HepG2 (cell line): ENCODE data around the gene SUB1. TPM values are rescaled to one million over a fixed set of nuclear protein-coding genes. Genes with fewer than 3 reads are reported as not detected.

Experiments used
- ATAC-seq: fragments of 200-7000 bp; cut with Tn5 transposase; 3 replicates; pipeline ENCODE4 v1.9.1; 2020; ENCODE audit warnings: mild to moderate bottlenecking, moderate library complexity
- BruUV-seq: library from RNA; stranded (reverse); fragments of 400-500 nt; replicated peaks from 2 replicates; lab custom pipeline; 2021; lab: Mats Ljungman, UMichigan
- CTCF ChIA-PET: fragments of 300-600 bp; formaldehyde crosslinking; extraction: SDS; loops from one replicate; lab custom pipeline; 2021; ENCODE audit warnings: low total read pairs, inconsistent platforms, low intra/inter-chr PET ratio; lab: Yijun Ruan, JAX
- POLR2A ChIA-PET: fragments of 350-600 bp; sonication (Branson Sonifier 250); formaldehyde crosslinking; loops from one replicate; lab custom pipeline; 2020; ENCODE audit warnings: antibody characterized with exemption, inconsistent platforms; lab: Yijun Ruan, JAX
- DNase-seq: peaks from one replicate; pipeline ENCODE4 v3.0.0-alpha.2; 2015; ENCODE audit warnings: low spot score
- FAIRE-seq: peaks from 3 replicates; lab custom pipeline; 2011; peaks lifted over from hg19 to GRCh38; lab: Jason Lieb, UNC
- H2AFZ ChIP-seq: one replicate; pipeline ENCODE4 v1.6.1; 2011; ENCODE audit warnings: low read length, inconsistent platforms
- H3K27ac ChIP-seq: fragments of 300-600 bp; 3 replicates; pipeline ENCODE4 v1.8.0; 2011; ENCODE audit warnings: mixed run types, mild to moderate bottlenecking, mixed read lengths, low read length, inconsistent platforms; ENCODE audit not compliant: insufficient read depth; ENCODE audit errors: extremely low read length
- H3K27me3 ChIP-seq, 2 experiments: fragments of 200-600 bp in 1 of 2; 2 replicates in 1 of 2; 3 replicates in 1 of 2; pipeline versions ENCODE4 v1.6.0 to v1.8.0; 2011; ENCODE audit warnings: low read length in 2 of 2, mild to moderate bottlenecking in 2 of 2, moderate library complexity in 2 of 2, inconsistent platforms in 1 of 2; ENCODE audit not compliant: insufficient read depth in 2 of 2, control insufficient read depth in 1 of 2
- H3K36me3 ChIP-seq, 2 experiments: fragments of 200-600 bp in 1 of 2; replicated peaks in 1 of 2; 2 replicates in 1 of 2; 3 replicates in 1 of 2; pipeline versions ENCODE4 v1.5.1 to v1.8.0; 2011; ENCODE audit warnings: low read length in 2 of 2, inconsistent platforms in 1 of 2; ENCODE audit not compliant: insufficient read depth in 2 of 2, control insufficient read depth in 1 of 2
- H3K4me1 ChIP-seq: 2 replicates; pipeline ENCODE4 v1.5.1; 2012; ENCODE audit warnings: low read length, inconsistent platforms; ENCODE audit not compliant: insufficient read depth
- H3K4me2 ChIP-seq: 2 replicates; pipeline ENCODE4 v1.6.0; 2011; ENCODE audit warnings: low read depth, low read length, inconsistent platforms
- H3K4me3 ChIP-seq, 3 experiments: fragments of 200-600 bp in 1 of 3; sonication (generic), shearing (Covaris generic) in 1 of 3; replicated peaks in 1 of 3; 2 replicates each; pipeline ENCODE4 v1.5.1; 2011 to 2016; ENCODE audit warnings: low read length in 3 of 3, inconsistent platforms in 2 of 3, low read depth in 2 of 3, mild to moderate bottlenecking in 2 of 3, control low read depth in 1 of 3, mixed read lengths in 1 of 3; ENCODE audit not compliant: insufficient read depth in 1 of 3
- H3K79me2 ChIP-seq: one replicate; pipeline ENCODE4 v1.6.1; 2011; ENCODE audit warnings: low read length, inconsistent platforms; ENCODE audit not compliant: insufficient read depth
- H3K9ac ChIP-seq: 2 replicates; pipeline ENCODE4 v1.6.0; 2011; ENCODE audit warnings: mild to moderate bottlenecking, low read depth, low read length, inconsistent platforms; ENCODE audit not compliant: insufficient read depth
- H3K9me3 ChIP-seq: 2 replicates; pipeline ENCODE4 v1.5.1; 2012; ENCODE audit warnings: mild to moderate bottlenecking, low read length
- H4K20me1 ChIP-seq: 2 replicates; pipeline ENCODE4 v1.6.0; 2011; ENCODE audit warnings: inconsistent platforms, mild to moderate bottlenecking, low read length, moderate library complexity; ENCODE audit not compliant: insufficient read depth
- BORCS8-MEF2B ChIP-seq: sonication (generic); formaldehyde crosslinking; IDR thresholded peaks from 2 replicates; pipeline ENCODE4 v1.8.0; 2022; ENCODE audit warnings: mild to moderate bottlenecking, missing genetic modification reagents
- FOXC1 ChIP-seq: sonication (generic); formaldehyde crosslinking; IDR thresholded peaks from 2 replicates; pipeline ENCODE4 v1.8.0; 2022; ENCODE audit warnings: mild to moderate bottlenecking, missing genetic modification reagents, borderline replicate concordance
- FOXP4 ChIP-seq: sonication (generic); formaldehyde crosslinking; IDR thresholded peaks from 2 replicates; pipeline ENCODE4 v1.4.0; 2020; ENCODE audit warnings: missing genetic modification reagents
- HOXA3 ChIP-seq: sonication (generic); formaldehyde crosslinking; IDR thresholded peaks from 2 replicates; pipeline ENCODE4 v1.5.0; 2020; ENCODE audit warnings: missing genetic modification reagents
- IRF9 ChIP-seq: sonication (generic); formaldehyde crosslinking; IDR thresholded peaks from 2 replicates; pipeline ENCODE4 v1.8.0; 2022; ENCODE audit warnings: missing genetic modification reagents, mild to moderate bottlenecking, borderline replicate concordance
- RARA ChIP-seq: IDR thresholded peaks from 2 replicates; pipeline ENCODE4 v1.6.1; 2016; ENCODE audit warnings: missing genetic modification reagents, missing compliant biosample characterization
- RFXAP ChIP-seq: sonication (generic); formaldehyde crosslinking; IDR thresholded peaks from 2 replicates; pipeline ENCODE4 v1.4.0; 2020; ENCODE audit warnings: missing genetic modification reagents, borderline replicate concordance
- SUZ12 ChIP-seq: fragments of 150-350 bp; IDR thresholded peaks from 2 replicates; pipeline ENCODE4 v1.6.1; 2014; ENCODE audit warnings: low read depth, low read length
- TFE3 ChIP-seq: IDR thresholded peaks from 2 replicates; pipeline ENCODE4 v1.6.1; 2016
- ZC3H4 ChIP-seq: sonication (generic); formaldehyde crosslinking; IDR thresholded peaks from 2 replicates; pipeline ENCODE4 v1.4.0; 2020; ENCODE audit warnings: missing genetic modification reagents, borderline replicate concordance
- ZNF101 ChIP-seq: sonication (generic); formaldehyde crosslinking; IDR thresholded peaks from 2 replicates; pipeline ENCODE4 v1.4.0; 2020; ENCODE audit warnings: mild to moderate bottlenecking, low read depth, missing genetic modification reagents, borderline replicate concordance
- ZNF160 ChIP-seq: sonication (generic); formaldehyde crosslinking; IDR thresholded peaks from 2 replicates; pipeline ENCODE4 v1.8.0; 2022; ENCODE audit warnings: mild to moderate bottlenecking, inconsistent platforms, missing genetic modification reagents
- ZNF18 ChIP-seq: sonication (generic); formaldehyde crosslinking; IDR thresholded peaks from 2 replicates; pipeline ENCODE4 v1.8.0; 2022; ENCODE audit warnings: mild to moderate bottlenecking, missing genetic modification reagents; ENCODE audit not compliant: insufficient replicate concordance
- ZNF574 ChIP-seq: sonication (generic); formaldehyde crosslinking; IDR thresholded peaks from 2 replicates; pipeline ENCODE4 v1.4.0; 2020; ENCODE audit warnings: missing genetic modification reagents
- ZNF605 ChIP-seq: sonication (generic); formaldehyde crosslinking; IDR thresholded peaks from 2 replicates; pipeline ENCODE4 v1.8.0; 2022; ENCODE audit warnings: mild to moderate bottlenecking, missing genetic modification reagents
- ZNF709 ChIP-seq: sonication (generic); formaldehyde crosslinking; IDR thresholded peaks from 2 replicates; pipeline ENCODE4 v1.5.0; 2020; ENCODE audit warnings: mild to moderate bottlenecking, missing genetic modification reagents
- WGBS: methylation state at CpG from one replicate; pipeline ENCODE4 v1.1.6; 2017; ENCODE audit warnings: low lambda C conversion rate; 5-methylcytosine and 5-hydroxymethylcytosine counted together
- in situ Hi-C: cut with HindIII; loops from 2 replicates; pipeline ENCODE4 v1.10.0; 2017; ENCODE audit warnings: low pct_unique_long_range_greater_than_20kb; ENCODE audit not compliant: extremely low pct_ligation_motif_present
- intact Hi-C: fragments of 100-400 bp; cut with micrococcal nuclease; formaldehyde crosslinking; loops from one replicate; pipeline ENCODE4 v1.10.0; 2022; ENCODE audit not compliant: unreplicated experiment
- polyA plus RNA-seq, 8 experiments: library from polyadenylated mRNA; depleted of rRNA in 3 of 8; stranded (reverse) in 7 of 8; unstranded in 1 of 8; fragments of >200 nt; fragmentation: Illumina TruSeq in 4 of 8; extraction: Trizol in 4 of 8; gene quantifications; 2 replicates each; pipeline versions ENCODE4 v1.2.1 to v1.2.3, GENCODE V29; 2011 to 2016; ENCODE audit warnings: low read depth in 4 of 8, missing spikeins in 1 of 8, mixed read lengths in 1 of 8; ENCODE audit not compliant: insufficient read depth in 1 of 8
- total RNA-seq, 5 experiments: library from RNA; depleted of rRNA; stranded (reverse); fragments of >200 nt; fragmentation: Illumina TruSeq; extraction: Trizol; gene quantifications; 2 replicates each; pipeline ENCODE4 v1.2.3, GENCODE V29; 2016; ENCODE audit warnings: low read depth in 1 of 5

SUB1 gene
- total and polyA plus RNA-seq, 2 of the 13 experiments (the other 11 are each of a cell fraction or from before 2014, with no cell fraction given), result 182 to 693 TPM

- CTCF ChIA-PET, result no interaction called here
- intact Hi-C loops, result loop anchor here (5.0 kb wide), 1 partner anchor 259 kb away; the partner anchor contains the start of gene MTMR12
- ATAC-seq (no peak), FAIRE-seq (no peak), DNase-seq (no peak)
- Histone ChIP-seq H3K9ac (no peak overlapping the region), H3K79me2 (no peaks in the 10 kb centered on the region), H3K27me3 (no peaks in the 10 kb centered on the region), H3K4me3 (no peak overlapping the region), H2AFZ (no peak overlapping the region), H3K4me2 (no peak overlapping the region), H3K4me1 (peaks cover 52% of the 10 kb centered on the region), H3K27ac (no peak overlapping the region), H4K20me1 (no peaks in the 10 kb centered on the region), H3K36me3 (no peaks in the 10 kb centered on the region; a peak in 2 of 5 replicates), H3K9me3 (peaks cover 9% of the 10 kb centered on the region; the same call in 1 of the 2 replicates)
- in situ Hi-C loops, result no loop called here
- no TSS peak for BruUV-seq
- POLR2A ChIA-PET, result interaction anchor here (0.6 kb wide), 1 partner anchor 14 kb away, joined by 3 read pairs; no protein-coding TSS in a partner anchor
- WGBS, result 67% methylated on average over 1 of the region's 1 CpG
- TF ChIP-seq HOXA3, result no peak
- no peak for TF ChIP-seq FOXP4 (CRISPR knock-in tag)
- no peak for TF ChIP-seq ZNF605 (CRISPR knock-in tag)
- TF ChIP-seq FOXC1 (CRISPR knock-in tag), result no peak
- no peak for TF ChIP-seq ZNF101 (CRISPR knock-in tag)
- no peak for TF ChIP-seq ZNF160 (CRISPR knock-in tag)
- no peak for TF ChIP-seq RARA
- no peak for TF ChIP-seq RFXAP (CRISPR knock-in tag)
- no peak for TF ChIP-seq SUZ12
- no peak for TF ChIP-seq ZNF709 (CRISPR knock-in tag)
- TF ChIP-seq BORCS8-MEF2B (CRISPR knock-in tag), result no peak
- no peak for TF ChIP-seq ZNF18 (CRISPR knock-in tag)
- no peak for TF ChIP-seq ZC3H4
- no peak for TF ChIP-seq ZNF574 (CRISPR knock-in tag)
- no peak for TF ChIP-seq TFE3
- TF ChIP-seq IRF9 (CRISPR knock-in tag), result no peak
Observed at GRCh38 chr5:32571128-32571527, 14.2 kb upstream of the SUB1 start.
